ENCODE results near the gene MRPL49.

MRPL49 gene

DNA sequence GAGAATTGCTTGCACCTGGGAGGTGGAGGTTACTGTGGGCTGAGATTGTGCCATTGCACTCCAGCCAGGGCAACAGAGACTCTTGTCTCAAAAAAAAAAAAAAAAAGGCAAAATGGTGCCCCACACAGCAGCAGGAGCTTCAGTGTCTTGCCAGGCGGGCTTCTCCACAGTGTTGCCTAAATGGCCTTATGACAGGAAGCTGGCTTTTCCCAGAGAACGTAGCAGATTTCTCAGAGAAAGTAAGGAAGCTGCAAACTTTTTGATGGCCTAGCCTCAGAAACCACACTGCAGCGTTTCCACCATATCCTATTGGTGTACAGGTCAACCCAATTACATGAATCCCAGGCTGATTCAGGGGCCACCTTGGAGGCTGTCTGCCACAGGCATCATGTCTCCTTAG lies 35.2 kb downstream of the MRPL49 start:
- H3K4me3 ChIP-seq (ENCODE audit: low read depth, low read length) = no peak overlapping the region
- no peak for DNase-seq (ENCODE audit: low read depth)
- no peak for TF ChIP-seq CTCF (IDR thresholded peaks at IDR 0.05; ENCODE audit: low read depth, low read length, missing control alignments)
- in situ Hi-C loops (cut with HindIII; ENCODE audit: low sequenced_read_pairs) = no loop called here

- no peak overlapping the region for H3K4me3 ChIP-seq (ENCODE audit: low read depth, low read length)
- in situ Hi-C loops (cut with HindIII; ENCODE audit: low sequenced_read_pairs) = no loop called here
- no peak for DNase-seq (ENCODE audit: low read depth)
- no peak for TF ChIP-seq CTCF (IDR thresholded peaks at IDR 0.05; ENCODE audit: low read depth, low read length, missing control alignments)
Measured at GRCh38 chr11:65159012-65159411, 36.9 kb downstream of the MRPL49 start.

DNA sequence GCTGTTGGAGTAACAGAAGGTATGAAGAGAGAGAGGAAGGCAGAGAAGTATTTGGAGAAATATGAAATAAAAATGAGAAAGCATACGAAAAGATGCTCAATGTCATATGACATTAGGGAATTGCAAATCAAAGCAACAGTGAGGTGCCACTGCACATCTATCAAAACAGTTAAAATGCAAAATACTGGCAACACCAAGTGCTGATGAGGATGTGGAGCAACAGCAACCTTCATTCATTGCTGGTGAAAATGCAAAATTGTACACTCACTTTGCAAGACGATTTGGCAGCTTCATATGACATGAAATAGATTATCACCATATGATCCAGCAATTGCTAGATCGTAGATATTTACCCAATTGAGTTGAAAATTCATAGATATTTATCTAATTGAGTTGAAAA lies 38.5 kb downstream of the MRPL49 start:
- TF ChIP-seq CTCF (IDR thresholded peaks at IDR 0.05; ENCODE audit: low read depth, low read length, missing control alignments) = no peak
- H3K4me3 ChIP-seq (ENCODE audit: low read depth, low read length) = no peak overlapping the region
- no peak for DNase-seq (ENCODE audit: low read depth)
- in situ Hi-C loops (cut with HindIII; ENCODE audit: low sequenced_read_pairs) = no loop called here

GRCh38 chr11:65163684-65164083 lies 41.6 kb downstream of the MRPL49 start:
- TF ChIP-seq CTCF (IDR thresholded peaks at IDR 0.05; ENCODE audit: low read depth, low read length, missing control alignments) = no peak
- H3K4me3 ChIP-seq (ENCODE audit: low read depth, low read length) = no peak overlapping the region
- DNase-seq (ENCODE audit: low read depth) = no peak
- in situ Hi-C loops (cut with HindIII; ENCODE audit: low sequenced_read_pairs) = no loop called here

GRCh38 chr11:65165410-65166317 lies 43.5 kb downstream of the MRPL49 start:
- in situ Hi-C loops (cut with HindIII; ENCODE audit: low sequenced_read_pairs) = no loop called here
- TF ChIP-seq CTCF (IDR thresholded peaks at IDR 0.05; ENCODE audit: low read depth, low read length, missing control alignments) = no peak
- H3K4me3 ChIP-seq (ENCODE audit: low read depth, low read length) = no peak overlapping the region
- DNase-seq (ENCODE audit: low read depth) = no peak

- DNase-seq (ENCODE audit: low read depth) = no peak
- in situ Hi-C loops (cut with HindIII; ENCODE audit: low sequenced_read_pairs) = no loop called here
- H3K4me3 ChIP-seq (ENCODE audit: low read depth, low read length) = no peak overlapping the region
- no peak for TF ChIP-seq CTCF (IDR thresholded peaks at IDR 0.05; ENCODE audit: low read depth, low read length, missing control alignments)
Measured at GRCh38 chr11:65166893-65167292, 44.8 kb downstream of the MRPL49 start.
